GM12864 (cell line): ENCODE measurements around the gene PHEX.

Source experiments
- DNase-seq: peaks from one replicate; pipeline ENCODE4 v3.0.0-alpha.2; 2011; ENCODE audit warnings: low read depth
- H3K4me3 ChIP-seq: 2 replicates; pipeline ENCODE4 v1.5.1; 2011; ENCODE audit warnings: mild to moderate bottlenecking, low read depth, low read length, control low read depth
- TF ChIP-seq, protein P1 (sequence below): IDR thresholded peaks from 2 replicates; pipeline ENCODE4 v1.5.1; 2011; ENCODE audit warnings: low read depth, mild to moderate bottlenecking, moderate library complexity, low read length, control low read depth, inconsistent platforms; ENCODE audit errors: missing control alignments

The PHEX gene

GRCh38 chrX:22024577-22024976, 7.5 kb upstream of the PHEX start:
- no peak for DNase-seq
- H3K4me3 ChIP-seq = no peak overlapping the region
- TF ChIP-seq, protein P1, sequence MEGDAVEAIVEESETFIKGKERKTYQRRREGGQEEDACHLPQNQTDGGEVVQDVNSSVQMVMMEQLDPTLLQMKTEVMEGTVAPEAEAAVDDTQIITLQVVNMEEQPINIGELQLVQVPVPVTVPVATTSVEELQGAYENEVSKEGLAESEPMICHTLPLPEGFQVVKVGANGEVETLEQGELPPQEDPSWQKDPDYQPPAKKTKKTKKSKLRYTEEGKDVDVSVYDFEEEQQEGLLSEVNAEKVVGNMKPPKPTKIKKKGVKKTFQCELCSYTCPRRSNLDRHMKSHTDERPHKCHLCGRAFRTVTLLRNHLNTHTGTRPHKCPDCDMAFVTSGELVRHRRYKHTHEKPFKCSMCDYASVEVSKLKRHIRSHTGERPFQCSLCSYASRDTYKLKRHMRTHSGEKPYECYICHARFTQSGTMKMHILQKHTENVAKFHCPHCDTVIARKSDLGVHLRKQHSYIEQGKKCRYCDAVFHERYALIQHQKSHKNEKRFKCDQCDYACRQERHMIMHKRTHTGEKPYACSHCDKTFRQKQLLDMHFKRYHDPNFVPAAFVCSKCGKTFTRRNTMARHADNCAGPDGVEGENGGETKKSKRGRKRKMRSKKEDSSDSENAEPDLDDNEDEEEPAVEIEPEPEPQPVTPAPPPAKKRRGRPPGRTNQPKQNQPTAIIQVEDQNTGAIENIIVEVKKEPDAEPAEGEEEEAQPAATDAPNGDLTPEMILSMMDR = no peak

DNA sequence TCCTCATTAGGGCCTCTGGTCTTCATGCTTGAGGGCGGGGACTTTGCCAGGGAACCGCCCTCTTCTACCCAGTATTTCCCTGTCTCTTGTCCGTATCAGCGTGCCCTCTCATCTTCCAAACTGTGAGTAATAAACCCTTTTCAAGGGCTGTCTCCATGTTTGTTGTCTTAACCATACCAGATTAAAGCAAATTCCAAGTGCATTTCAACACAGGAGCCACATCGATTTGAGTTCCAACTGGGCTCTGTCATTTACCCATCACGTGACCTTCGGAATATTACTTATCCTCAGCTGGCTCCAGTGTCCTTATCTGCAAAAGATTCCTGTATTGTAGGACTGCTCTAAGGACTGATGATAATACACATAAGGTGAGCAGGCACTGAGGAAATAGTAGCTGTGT, 6.4 kb upstream of the PHEX start:
- H3K4me3 ChIP-seq = no peak overlapping the region
- DNase-seq = no peak
- TF ChIP-seq, protein P1 = no peak

GRCh38 chrX:22026731-22027130, 5.4 kb upstream of the PHEX start:
- no peak for DNase-seq
- no peak overlapping the region for H3K4me3 ChIP-seq
- TF ChIP-seq, protein P1 = no peak

DNA sequence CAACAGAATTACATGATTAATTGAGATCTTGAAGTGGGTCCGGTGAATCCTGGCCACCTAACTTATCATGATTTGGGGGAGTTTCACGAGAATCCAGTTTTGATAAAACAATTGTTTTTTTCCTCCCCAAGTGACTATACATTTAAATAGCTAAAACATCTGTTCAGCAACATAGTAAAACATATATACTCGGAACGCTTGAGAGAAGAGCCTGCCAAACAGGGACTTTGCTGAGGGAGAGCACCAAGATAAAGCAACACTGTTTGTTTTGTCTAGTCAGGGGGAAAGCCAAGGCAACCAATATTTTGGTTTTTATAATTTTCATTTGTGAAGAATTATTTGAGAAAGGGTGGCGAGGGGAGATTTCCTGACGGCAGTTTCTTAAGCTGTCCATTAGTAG, 381 bp downstream of the PHEX start:
- no peak overlapping the region for H3K4me3 ChIP-seq
- no peak for DNase-seq
- TF ChIP-seq, protein P1 = no peak

- TF ChIP-seq, protein P1 = no peak
- H3K4me3 ChIP-seq = no peak overlapping the region
- no peak for DNase-seq
Observed at GRCh38 chrX:22033818-22034217, 1.7 kb downstream of the PHEX start.

GRCh38 chrX:22035236-22035635, 3.1 kb downstream of the PHEX start:
- no peak overlapping the region for H3K4me3 ChIP-seq
- no peak for DNase-seq
- TF ChIP-seq, protein P1 = no peak

DNA sequence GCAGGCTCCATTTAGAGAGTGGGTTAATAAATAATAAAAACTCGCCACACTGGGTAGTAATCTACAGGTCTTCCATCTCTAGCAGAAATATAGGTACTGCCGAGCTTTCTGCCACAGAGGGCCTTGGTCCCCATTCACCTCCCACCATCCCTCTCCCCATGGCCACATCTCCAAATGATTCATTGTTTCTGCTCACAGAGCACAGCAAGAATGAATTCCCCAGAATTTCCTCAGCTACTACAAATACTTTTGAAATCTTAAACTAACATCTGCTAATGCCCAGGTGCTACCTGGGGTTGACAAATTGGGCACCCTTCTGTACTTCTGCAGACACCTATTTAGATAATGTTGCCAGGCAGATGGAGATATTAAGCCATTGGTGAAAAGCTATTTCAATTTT, 5.1 kb downstream of the PHEX start:
- no peak overlapping the region for H3K4me3 ChIP-seq
- TF ChIP-seq, protein P1 = no peak
- DNase-seq = no peak
